MM.1S (cell line): Measurements from ENCODE around the gene SLC11A1.
A peak's percentile ranks its signal among the peaks of the same experiment; 100 is the strongest.

ENCODE experiments used
- DNase-seq: peaks from one replicate; pipeline ENCODE4 v3.0.0-alpha.2; 2015
- H2AFZ ChIP-seq: fragments of 300-600 bp; sonication (generic); 2 replicates; pipeline ENCODE4 v1.6.0; 2016; ENCODE audit warnings: antibody characterized with exemption, low read length
- H3F3A ChIP-seq: fragments of 300-600 bp; sonication (generic); 2 replicates; pipeline ENCODE4 v1.6.1; 2016; ENCODE audit warnings: mild to moderate bottlenecking, antibody characterized with exemption, low read length, moderate library complexity, mixed read lengths; ENCODE audit not compliant: insufficient read depth
- H3K27ac ChIP-seq: fragments of 300-600 bp; sonication (generic); 2 replicates; pipeline ENCODE4 v1.5.1; 2016; ENCODE audit warnings: mild to moderate bottlenecking, low read length
- H3K27me3 ChIP-seq: fragments of 300-600 bp; sonication (generic); replicated peaks from 2 replicates; pipeline ENCODE4 v1.6.0; 2016; ENCODE audit warnings: low read length; ENCODE audit not compliant: insufficient read depth
- H3K36me3 ChIP-seq: fragments of 300-600 bp; sonication (generic); replicated peaks from 2 replicates; pipeline ENCODE4 v1.6.1; 2016; ENCODE audit warnings: mild to moderate bottlenecking, low read length, mixed read lengths; ENCODE audit not compliant: insufficient read depth
- H3K4me1 ChIP-seq: fragments of 300-600 bp; sonication (generic); 2 replicates; pipeline ENCODE4 v1.6.1; 2016; ENCODE audit warnings: low read length, mixed read lengths
- H3K4me2 ChIP-seq: fragments of 300-600 bp; sonication (generic); 2 replicates; pipeline ENCODE4 v1.6.0; 2016; ENCODE audit warnings: low read depth, low read length
- H3K4me3 ChIP-seq: fragments of 300-600 bp; sonication (generic); 2 replicates; pipeline ENCODE4 v1.5.1; 2016; ENCODE audit warnings: low read length, mixed read lengths
- H3K79me2 ChIP-seq: fragments of 300-600 bp; sonication (generic); 2 replicates; pipeline ENCODE4 v1.6.1; 2016; ENCODE audit warnings: mixed run types, low read length, mixed read lengths
- H3K9ac ChIP-seq: fragments of 300-600 bp; sonication (generic); 2 replicates; pipeline ENCODE4 v1.6.1; 2016; ENCODE audit warnings: low read length, mixed read lengths
- H3K9me2 ChIP-seq: fragments of 300-600 bp; sonication (generic); replicated peaks from 2 replicates; pipeline ENCODE4 v1.6.1; 2016; ENCODE audit warnings: mild to moderate bottlenecking, low read length, mixed read lengths; ENCODE audit not compliant: insufficient read depth
- H3K9me3 ChIP-seq: fragments of 300-600 bp; sonication (generic); replicated peaks from 2 replicates; pipeline ENCODE4 v1.6.1; 2016; ENCODE audit warnings: mild to moderate bottlenecking, low read length, mixed read lengths; ENCODE audit not compliant: insufficient read depth
- H4K20me1 ChIP-seq: fragments of 300-600 bp; sonication (generic); 2 replicates; pipeline ENCODE4 v1.6.1; 2016; ENCODE audit warnings: mild to moderate bottlenecking, low read length, moderate library complexity, mixed read lengths; ENCODE audit not compliant: insufficient read depth
- CTCF ChIP-seq: fragments of 300-600 bp; sonication (generic); IDR thresholded peaks from 2 replicates; pipeline ENCODE4 v1.5.1; 2016; ENCODE audit warnings: antibody characterized with exemption, low read length, mixed read lengths
- EZH2 ChIP-seq: fragments of 300-600 bp; sonication (generic); optimal IDR thresholded peaks from 2 replicates; pipeline ENCODE3; 2017; ENCODE audit warnings: low read depth, mild to moderate bottlenecking, antibody characterized with exemption, low read length, mixed read lengths
- EZH2phosphoT487 ChIP-seq: fragments of 300-600 bp; sonication (generic); IDR thresholded peaks from 2 replicates; pipeline ENCODE4 v1.6.1; 2018; ENCODE audit warnings: antibody characterized with exemption, low read length

The SLC11A1 gene

DNA sequence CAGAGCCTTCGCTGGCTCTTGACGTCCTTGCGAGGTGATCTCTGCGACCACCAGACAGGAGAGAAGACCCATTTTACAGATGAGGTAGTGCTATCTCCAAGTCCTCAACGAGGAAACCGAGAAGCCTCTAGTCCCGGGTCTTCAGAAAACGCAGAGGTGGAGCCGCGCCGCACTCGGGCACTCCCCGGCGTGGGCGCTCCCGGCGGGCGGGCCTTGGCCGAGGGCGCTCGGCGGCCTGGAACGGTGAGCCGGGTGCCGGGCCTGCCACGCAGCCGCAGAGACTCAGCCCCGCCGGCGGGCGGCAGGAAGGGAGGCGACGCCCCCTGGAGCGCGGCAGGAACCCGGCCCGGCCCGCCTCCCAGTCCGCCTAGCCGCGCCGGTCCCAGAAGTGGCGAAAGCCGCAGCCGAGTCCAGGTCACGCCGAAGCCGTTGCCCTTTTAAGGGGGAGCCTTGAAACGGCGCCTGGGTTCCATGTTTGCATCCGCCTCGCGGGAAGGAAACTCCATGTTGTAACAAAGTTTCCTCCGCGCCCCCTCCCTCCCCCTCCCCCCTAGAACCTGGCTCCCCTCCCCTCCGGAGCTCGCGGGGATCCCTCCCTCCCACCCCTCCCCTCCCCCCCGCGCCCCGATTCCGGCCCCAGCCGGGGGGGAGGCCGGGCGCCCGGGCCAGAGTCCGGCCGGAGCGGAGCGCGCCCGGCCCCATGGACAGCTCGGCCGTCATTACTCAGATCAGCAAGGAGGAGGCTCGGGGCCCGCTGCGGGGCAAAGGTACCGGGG is 17.5 kb downstream of the SLC11A1 start, which contains the start of gene CTDSP1:
TSS of gene CTDSP1 (plus strand) at position 478 of the 776 bp plus-strand sequence. CDS start at position 701, 223 bp downstream.
- peak within 1 kb of the TSS; percentile 69 for H2AFZ ChIP-seq
- H3K4me2 ChIP-seq: peak within 1 kb of the TSS; percentile 92
- H3K36me3 ChIP-seq: no peaks in the 10 kb centered on the region
- H3K79me2 ChIP-seq: peaks cover 28% of the 10 kb centered on the region
- peak; percentile 96 for DNase-seq
- H3K27me3 ChIP-seq: peaks cover 24% of the 10 kb centered on the region
- H4K20me1 ChIP-seq: no peaks in the 10 kb centered on the region
- H3K4me3 ChIP-seq: peak within 1 kb of the TSS; percentile 80
- peak within 1 kb of the TSS; percentile 52; the same call in 1 of the 2 replicates for H3K27ac ChIP-seq
- no peaks in the 10 kb centered on the region for H3K9me3 ChIP-seq
- peaks cover 20% of the 10 kb centered on the region for H3K4me1 ChIP-seq
- no peaks in the 10 kb centered on the region for H3K9me2 ChIP-seq
- TF ChIP-seq EZH2: no peak
- TF ChIP-seq EZH2phosphoT487: no peak
- TF ChIP-seq CTCF: no peak
- peak within 1 kb of the TSS; percentile 89 for H3K9ac ChIP-seq
- H3F3A ChIP-seq: no peaks in the 10 kb centered on the region

DNA sequence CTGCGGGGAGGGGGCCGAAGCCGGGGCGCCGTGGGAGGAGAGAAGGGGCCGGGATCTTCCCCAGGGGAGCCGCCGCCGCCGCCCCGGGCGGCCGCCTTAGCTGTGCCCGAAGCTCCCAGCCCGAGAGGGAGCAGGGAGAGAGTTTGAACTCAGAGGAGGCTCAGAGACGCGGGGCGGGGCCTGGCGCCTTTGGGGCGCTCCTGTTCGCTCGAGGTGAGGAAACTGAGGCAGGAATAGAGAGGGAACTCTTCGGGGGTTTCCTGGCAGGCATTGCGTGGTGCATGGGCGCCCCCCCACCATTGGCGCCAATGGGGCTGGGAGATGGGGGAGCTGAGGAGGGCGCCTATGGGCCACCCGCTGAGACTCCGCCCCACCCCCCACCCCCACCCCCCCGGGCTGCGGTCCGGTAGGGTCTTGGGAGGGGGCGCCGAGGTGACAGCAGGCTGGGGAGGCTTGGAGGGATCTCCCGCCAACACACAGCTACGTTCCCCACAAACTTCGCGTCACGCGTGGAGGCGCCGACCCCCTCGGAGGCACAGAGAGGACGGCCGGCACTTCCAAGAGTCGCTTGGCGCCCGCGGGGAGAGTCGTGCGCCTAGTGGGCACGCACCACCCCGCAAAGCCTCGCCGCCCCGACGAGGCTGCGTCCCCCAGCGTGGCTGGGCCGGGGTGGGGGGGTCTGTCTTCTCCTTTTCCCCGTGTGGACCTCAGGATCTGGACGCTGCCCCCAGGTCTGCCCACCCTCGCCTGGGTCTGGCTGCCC is 18.3 kb downstream of the SLC11A1 start:
- Histone ChIP-seq H3F3A (peaks cover 2% of the 10 kb centered on the region; the same call in 1 of the 2 replicates), H3K27ac (peak overlapping the region; percentile 52; the same call in 1 of the 2 replicates), H3K9ac (peak overlapping the region; percentile 89), H3K9me3 (no peaks in the 10 kb centered on the region), H3K79me2 (peaks cover 28% of the 10 kb centered on the region), H2AFZ (peak overlapping the region; percentile 56; the same call in 1 of the 2 replicates), H4K20me1 (no peaks in the 10 kb centered on the region), H3K4me3 (peak overlapping the region; percentile 80), H3K4me2 (peak overlapping the region; percentile 77; the same call in 1 of the 2 replicates), H3K9me2 (no peaks in the 10 kb centered on the region), H3K36me3 (no peaks in the 10 kb centered on the region), H3K4me1 (peaks cover 24% of the 10 kb centered on the region), H3K27me3 (peaks cover 24% of the 10 kb centered on the region)
- no peak for TF ChIP-seq CTCF
- TF ChIP-seq EZH2phosphoT487: no peak
- no peak for TF ChIP-seq EZH2
- peak; percentile 19 for DNase-seq

DNA sequence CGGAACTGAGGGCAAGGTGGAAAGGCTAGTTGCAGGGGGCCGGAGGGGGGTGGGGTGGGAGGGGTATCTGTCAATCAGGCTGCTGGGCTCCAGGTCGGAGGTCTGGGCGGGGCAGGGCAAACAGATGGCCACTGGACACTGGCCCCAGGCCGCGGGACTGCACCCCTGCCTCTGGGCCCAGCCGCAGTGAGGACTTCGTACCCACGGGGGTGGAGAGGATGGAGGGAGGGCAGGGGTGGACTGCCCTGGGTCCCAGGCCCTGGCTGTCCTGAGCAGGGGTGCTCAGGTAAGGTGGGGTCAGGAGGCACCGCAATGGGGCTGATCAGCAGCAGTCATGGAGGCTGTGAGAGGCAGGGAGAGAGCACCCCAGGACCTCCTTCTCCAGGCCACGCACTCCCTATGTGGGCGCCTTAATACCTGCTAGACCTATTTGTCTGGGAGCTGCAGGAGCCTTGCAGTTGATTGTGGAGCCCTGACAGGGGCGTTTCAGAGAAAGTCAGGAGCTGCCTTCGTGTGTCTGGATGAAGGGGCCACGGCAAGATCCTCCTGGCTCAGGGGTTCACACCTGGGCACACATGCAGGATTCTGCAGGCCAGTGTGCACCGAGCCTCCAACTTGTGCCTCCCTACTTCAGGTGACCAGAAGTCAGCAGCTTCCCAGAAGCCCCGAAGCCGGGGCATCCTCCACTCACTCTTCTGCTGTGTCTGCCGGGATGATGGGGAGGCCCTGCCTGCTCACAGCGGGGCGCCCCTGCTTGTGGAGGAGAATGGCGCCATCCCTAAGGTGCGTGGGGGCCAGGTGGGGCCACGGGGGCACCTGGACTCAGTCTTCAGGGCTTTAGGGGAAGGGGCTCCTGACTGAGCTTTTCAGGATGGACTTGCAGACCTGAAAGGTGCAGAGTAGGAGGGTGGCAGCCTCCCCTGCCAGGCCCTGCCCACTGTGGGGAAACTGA is 19.1 kb downstream of the SLC11A1 start:
- peaks cover 28% of the 10 kb centered on the region for H3K79me2 ChIP-seq
- no peaks in the 10 kb centered on the region for H3K9me3 ChIP-seq
- TF ChIP-seq EZH2phosphoT487 (no peak), EZH2 (no peak), CTCF (no peak)
- no peak for DNase-seq
- H3K4me3 ChIP-seq: peak overlapping the region; percentile 80
- peaks cover 24% of the 10 kb centered on the region for H3K27me3 ChIP-seq
- no peaks in the 10 kb centered on the region for H4K20me1 ChIP-seq
- no peaks in the 10 kb centered on the region for H3K36me3 ChIP-seq
- H3K9ac ChIP-seq: peak overlapping the region; percentile 89; the same call in 1 of the 2 replicates
- H2AFZ ChIP-seq: no peak overlapping the region
- peaks cover 30% of the 10 kb centered on the region for H3K4me1 ChIP-seq
- peak overlapping the region; percentile 77; the same call in 1 of the 2 replicates for H3K4me2 ChIP-seq
- no peak overlapping the region for H3K27ac ChIP-seq
- H3K9me2 ChIP-seq: no peaks in the 10 kb centered on the region
- H3F3A ChIP-seq: peaks cover 9% of the 10 kb centered on the region; the same call in 1 of the 2 replicates
